ENCODE results near the gene SNCA. TPM values are rescaled to one million over a fixed set of nuclear protein-coding genes. Genes with fewer than 3 reads are reported as not detected.

Gene SNCA
- polyA plus RNA-seq, 1 donor, result 26.0 TPM

DNA sequence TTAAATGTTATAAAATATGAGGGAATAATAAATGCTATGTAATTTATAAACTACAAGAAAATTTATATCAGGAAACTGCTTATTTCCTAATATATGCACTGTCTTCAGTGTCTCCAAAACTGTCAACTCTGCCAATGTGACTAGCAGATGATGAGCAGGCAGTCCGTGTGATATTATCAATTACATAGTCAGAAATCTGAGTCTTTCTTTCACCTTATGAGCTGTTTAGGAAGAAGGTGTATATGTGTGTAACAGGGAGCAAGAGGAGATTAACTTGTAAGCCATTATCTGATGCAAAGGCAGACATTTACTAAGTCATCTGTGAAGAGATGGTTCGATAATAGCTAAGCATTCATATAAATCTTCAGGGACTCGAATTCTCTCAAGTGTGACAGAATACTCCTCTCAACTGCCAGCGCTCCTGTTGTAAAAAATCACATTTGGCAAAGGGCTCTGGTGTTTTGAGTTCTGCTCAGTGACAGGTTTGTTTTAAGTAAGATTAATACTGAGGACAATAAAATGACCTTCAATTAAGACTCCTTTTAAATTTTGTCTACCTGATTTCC, 79.7 kb downstream of the SNCA start:
- Histone ChIP-seq H3K4me1 (ENCODE audit: control insufficient read depth, insufficient read depth, low read length) (peaks cover 6% of the 10 kb centered on the region), H3K27ac (ENCODE audit: low read length) (no peak overlapping the region), H3K36me3 (ENCODE audit: control insufficient read depth, insufficient read depth, low read length) (no peaks in the 10 kb centered on the region), H3K27me3 (ENCODE audit: control insufficient read depth, insufficient read depth, low read length) (no peaks in the 10 kb centered on the region), H3K9me3 (ENCODE audit: control insufficient read depth, low read depth, low read length) (no peaks in the 10 kb centered on the region), H3K4me3 (ENCODE audit: low read length) (no peak overlapping the region)
- WGBS (ENCODE audit: insufficient coverage, low lambda C conversion rate), result no CpG with 5 or more reads among the region's 4 CpGs
- no peak for DNase-seq

DNA sequence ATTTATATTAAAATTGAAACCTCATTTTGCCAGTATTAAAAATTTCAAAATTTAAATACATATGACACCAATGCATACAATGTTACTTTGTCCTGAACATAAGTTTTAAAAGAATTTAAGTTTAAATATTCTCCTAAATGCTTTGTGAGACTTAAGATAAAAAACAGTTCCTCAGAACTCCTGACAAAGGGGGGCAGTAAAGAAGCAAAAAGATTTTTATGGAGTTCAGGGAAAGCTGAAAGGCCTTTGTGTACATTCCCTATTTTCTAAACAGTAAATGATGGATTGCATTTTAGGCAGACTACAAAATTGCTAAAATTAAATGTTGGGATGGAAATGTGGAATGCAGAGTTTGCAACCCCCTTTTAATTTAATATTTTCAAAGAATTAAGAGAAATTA, 81.7 kb downstream of the SNCA start:
- no peak for DNase-seq
- Histone ChIP-seq H3K36me3 (ENCODE audit: control insufficient read depth, insufficient read depth, low read length) (no peaks in the 10 kb centered on the region), H3K4me1 (ENCODE audit: control insufficient read depth, insufficient read depth, low read length) (peaks cover 6% of the 10 kb centered on the region), H3K27ac (ENCODE audit: low read length) (no peak overlapping the region), H3K9me3 (ENCODE audit: control insufficient read depth, low read depth, low read length) (no peaks in the 10 kb centered on the region), H3K27me3 (ENCODE audit: control insufficient read depth, insufficient read depth, low read length) (no peaks in the 10 kb centered on the region), H3K4me3 (ENCODE audit: low read length) (no peak overlapping the region)

DNA sequence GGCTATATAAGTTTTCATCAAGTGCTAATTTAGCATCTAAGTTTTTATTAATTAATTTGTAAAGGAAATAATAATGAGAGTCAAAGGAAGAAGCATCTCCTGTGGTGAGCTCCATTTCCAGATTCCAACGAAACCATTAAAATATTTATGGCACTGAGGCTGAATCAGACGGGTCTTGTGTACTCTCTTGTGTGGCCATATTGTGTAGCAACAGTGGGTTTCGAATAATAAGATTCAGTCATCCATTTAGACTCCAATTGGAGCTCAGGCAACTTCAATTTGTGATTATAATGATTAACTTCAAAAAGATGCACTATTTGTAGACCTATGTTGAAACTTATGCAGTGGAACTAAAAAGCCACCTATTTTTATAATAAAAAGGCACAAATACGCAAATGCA, 82.4 kb downstream of the SNCA start:
- no peak for DNase-seq
- no peak overlapping the region for H3K4me3 ChIP-seq (ENCODE audit: low read length)
- peaks cover 6% of the 10 kb centered on the region for H3K4me1 ChIP-seq (ENCODE audit: control insufficient read depth, insufficient read depth, low read length)
- H3K27ac ChIP-seq (ENCODE audit: low read length), result no peak overlapping the region
- no peaks in the 10 kb centered on the region for H3K9me3 ChIP-seq (ENCODE audit: control insufficient read depth, low read depth, low read length)
- H3K27me3 ChIP-seq (ENCODE audit: control insufficient read depth, insufficient read depth, low read length), result no peaks in the 10 kb centered on the region
- H3K36me3 ChIP-seq (ENCODE audit: control insufficient read depth, insufficient read depth, low read length), result no peaks in the 10 kb centered on the region
- WGBS (ENCODE audit: insufficient coverage, low lambda C conversion rate), result 84% methylated on average over 2 of the region's 4 CpGs

DNA sequence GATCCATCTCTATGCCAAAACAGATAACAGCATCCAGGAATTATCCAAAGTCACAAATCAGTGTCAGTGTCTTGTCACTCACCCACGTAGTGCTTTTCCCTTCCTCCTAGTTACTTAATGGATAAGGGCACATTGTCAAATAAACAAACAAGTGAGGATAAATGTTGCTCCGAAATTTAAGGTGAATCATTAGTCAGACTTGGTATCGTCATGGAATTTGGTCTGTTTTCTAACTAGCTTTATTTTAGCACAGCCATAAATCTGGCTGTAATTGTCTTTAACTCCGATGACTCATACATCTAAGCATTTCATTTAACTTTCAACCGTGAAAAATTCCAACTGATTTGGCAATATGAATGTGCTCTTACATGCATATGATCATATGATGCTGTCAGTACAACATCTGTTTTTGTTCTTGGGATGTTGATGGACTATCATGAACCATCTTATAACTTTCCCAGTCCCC, 83.3 kb downstream of the SNCA start:
- DNase-seq, result peak; percentile 48 to 60
- Histone ChIP-seq H3K4me3 (ENCODE audit: low read length) (no peak overlapping the region), H3K36me3 (ENCODE audit: control insufficient read depth, insufficient read depth, low read length) (no peaks in the 10 kb centered on the region)

DNA sequence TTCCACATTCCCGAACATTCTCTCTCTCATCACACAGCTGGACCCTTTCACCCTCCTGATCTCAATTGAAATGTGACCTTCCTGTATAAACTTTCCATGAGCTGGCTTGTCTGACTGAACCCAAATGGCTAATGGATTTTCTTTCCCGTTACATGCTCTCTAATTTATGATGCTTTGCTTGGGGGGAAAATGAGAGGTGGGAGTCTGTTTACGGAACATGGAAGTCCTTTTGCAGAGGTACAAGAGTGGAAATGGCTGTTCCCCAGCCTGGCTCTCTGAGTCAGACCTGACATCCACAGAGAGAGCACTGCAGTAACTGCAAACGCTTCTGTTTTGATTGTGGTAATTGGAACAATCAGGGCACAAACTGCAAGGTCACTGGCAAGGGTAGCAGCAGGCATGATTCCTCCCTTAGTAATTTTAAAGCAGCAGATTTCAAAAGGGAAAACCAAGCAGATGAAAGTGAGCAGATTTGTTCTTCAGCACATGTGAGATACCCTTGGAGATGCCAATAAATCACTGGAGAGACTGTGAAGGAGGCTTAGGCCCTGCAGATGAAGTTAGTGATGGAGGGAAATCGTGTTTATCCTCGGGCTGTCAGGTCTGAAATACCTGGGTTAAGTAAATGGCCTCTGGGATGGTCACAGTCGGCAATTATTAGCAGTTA, 83.9 kb downstream of the SNCA start:
- Histone ChIP-seq H3K27ac (ENCODE audit: low read length) (no peak overlapping the region), H3K4me1 (ENCODE audit: control insufficient read depth, insufficient read depth, low read length) (peaks cover 6% of the 10 kb centered on the region), H3K4me3 (ENCODE audit: low read length) (no peak overlapping the region), H3K9me3 (ENCODE audit: control insufficient read depth, low read depth, low read length) (no peaks in the 10 kb centered on the region), H3K27me3 (ENCODE audit: control insufficient read depth, insufficient read depth, low read length) (no peaks in the 10 kb centered on the region), H3K36me3 (ENCODE audit: control insufficient read depth, insufficient read depth, low read length) (no peaks in the 10 kb centered on the region)
- WGBS (ENCODE audit: insufficient coverage, low lambda C conversion rate), result 43% methylated on average over 1 of the region's 7 CpGs
- DNase-seq, result peak in 1 of 2 donors; percentile 4

More for the DNA sequence above, 83.3 kb downstream of the SNCA start:
- Histone ChIP-seq H3K4me1 (ENCODE audit: control insufficient read depth, insufficient read depth, low read length) (peaks cover 6% of the 10 kb centered on the region), H3K27me3 (ENCODE audit: control insufficient read depth, insufficient read depth, low read length) (no peaks in the 10 kb centered on the region), H3K27ac (ENCODE audit: low read length) (no peak overlapping the region), H3K9me3 (ENCODE audit: control insufficient read depth, low read depth, low read length) (no peaks in the 10 kb centered on the region)
- 0% methylated on average over 2 of the region's 5 CpGs for WGBS (ENCODE audit: insufficient coverage, low lambda C conversion rate)

DNA sequence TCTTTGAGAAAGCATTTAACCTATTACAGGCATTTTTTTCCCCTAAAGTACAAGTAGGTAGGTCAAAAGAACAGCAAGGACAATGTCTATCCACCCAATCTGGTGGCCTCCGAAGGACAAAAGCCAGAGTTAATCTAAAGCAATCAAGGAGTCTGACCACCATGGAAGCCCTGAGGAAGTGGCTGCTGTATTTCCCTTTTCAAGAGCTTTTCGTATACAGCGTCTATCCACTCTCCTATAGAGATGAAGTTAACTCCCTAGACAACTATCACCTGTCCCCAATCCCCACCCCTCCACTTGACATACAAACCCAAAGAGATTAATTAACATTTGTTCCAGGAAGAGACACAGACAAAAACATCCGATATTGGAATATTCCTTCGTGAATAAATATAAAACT, 85.5 kb downstream of the SNCA start:
- Histone ChIP-seq H3K27me3 (ENCODE audit: control insufficient read depth, insufficient read depth, low read length) (no peaks in the 10 kb centered on the region), H3K4me1 (ENCODE audit: control insufficient read depth, insufficient read depth, low read length) (peaks cover 6% of the 10 kb centered on the region), H3K36me3 (ENCODE audit: control insufficient read depth, insufficient read depth, low read length) (no peaks in the 10 kb centered on the region), H3K27ac (ENCODE audit: low read length) (no peak overlapping the region), H3K4me3 (ENCODE audit: low read length) (no peak overlapping the region), H3K9me3 (ENCODE audit: control insufficient read depth, low read depth, low read length) (no peaks in the 10 kb centered on the region)
- no peak for DNase-seq
- WGBS (ENCODE audit: insufficient coverage, low lambda C conversion rate), result 83% methylated on average over 5 of the region's 5 CpGs

DNA sequence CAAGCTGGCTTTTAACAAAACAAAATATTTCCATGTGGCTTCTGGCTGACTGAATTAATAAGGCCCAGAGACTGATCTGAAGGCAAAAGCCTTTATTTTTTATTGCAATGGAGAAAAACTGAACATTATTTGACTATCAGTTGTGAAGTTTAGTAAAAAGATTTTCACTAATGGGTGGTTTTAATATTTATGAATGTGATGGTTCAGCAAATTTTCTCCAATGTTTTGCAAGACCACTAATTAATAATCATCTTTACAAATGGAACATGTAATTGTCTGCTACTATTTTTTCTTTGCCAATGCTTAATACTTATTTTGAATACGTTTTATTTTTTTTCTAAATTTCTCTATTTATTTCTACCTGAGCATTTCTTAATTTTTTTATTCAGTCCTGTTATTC, 90.6 kb downstream of the SNCA start:
- WGBS (ENCODE audit: insufficient coverage, low lambda C conversion rate), result 88% methylated on average over 1 of the region's 1 CpG
- no peak overlapping the region for H3K27ac ChIP-seq (ENCODE audit: low read length)
- no peaks in the 10 kb centered on the region for H3K9me3 ChIP-seq (ENCODE audit: control insufficient read depth, low read depth, low read length)

DNA sequence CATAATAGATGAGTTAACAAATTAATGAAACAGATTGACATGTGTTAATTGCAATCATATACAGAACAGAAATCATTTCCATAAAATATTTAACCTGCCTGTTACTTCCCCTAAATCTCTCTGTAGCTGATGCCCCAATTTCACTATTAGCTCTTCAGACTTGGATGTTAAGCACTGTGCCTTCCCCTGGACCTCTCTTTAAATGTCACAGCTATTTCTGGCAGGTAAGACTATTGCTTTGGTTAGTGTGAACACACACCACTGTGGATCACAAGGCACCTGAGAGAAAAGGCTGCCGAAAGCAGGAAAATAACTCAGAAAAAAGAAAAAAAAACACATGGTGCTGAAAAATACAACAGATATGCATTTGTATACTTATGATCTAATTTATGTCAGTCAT, 91.3 kb downstream of the SNCA start:
- Histone ChIP-seq H3K9me3 (ENCODE audit: control insufficient read depth, low read depth, low read length) (no peaks in the 10 kb centered on the region), H3K4me1 (ENCODE audit: control insufficient read depth, insufficient read depth, low read length) (no peaks in the 10 kb centered on the region), H3K27me3 (ENCODE audit: control insufficient read depth, insufficient read depth, low read length) (no peaks in the 10 kb centered on the region), H3K4me3 (ENCODE audit: low read length) (no peak overlapping the region), H3K36me3 (ENCODE audit: control insufficient read depth, insufficient read depth, low read length) (no peaks in the 10 kb centered on the region), H3K27ac (ENCODE audit: low read length) (no peak overlapping the region)
- whole genome bisulfite sequencing (ENCODE audit: insufficient coverage, low lambda C conversion rate), result 100% methylated on average over 1 of the region's 1 CpG
- no peak for DNase-seq

More for the DNA sequence above, 90.6 kb downstream of the SNCA start:
- Histone ChIP-seq H3K27me3 (ENCODE audit: control insufficient read depth, insufficient read depth, low read length) (no peaks in the 10 kb centered on the region), H3K4me3 (ENCODE audit: low read length) (no peak overlapping the region), H3K4me1 (ENCODE audit: control insufficient read depth, insufficient read depth, low read length) (no peaks in the 10 kb centered on the region), H3K36me3 (ENCODE audit: control insufficient read depth, insufficient read depth, low read length) (no peaks in the 10 kb centered on the region)
- no peak for DNase-seq

DNA sequence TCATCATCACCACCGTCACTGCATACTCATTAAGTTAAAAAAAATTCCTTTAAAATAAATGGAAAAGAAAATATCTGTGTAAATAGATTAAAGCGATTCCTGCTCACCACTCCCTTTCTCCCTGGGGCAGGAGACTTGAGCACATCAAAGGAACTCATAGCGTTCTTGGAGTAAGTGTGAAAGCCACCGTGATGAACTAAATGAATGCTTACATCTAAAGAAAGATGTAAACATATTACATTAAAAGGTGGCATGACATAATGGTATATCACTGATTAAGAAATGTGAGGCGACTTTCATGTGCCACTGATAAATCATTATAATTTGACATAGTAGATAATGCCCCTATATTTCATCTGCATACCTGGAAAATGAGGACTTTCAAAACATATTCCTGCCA, 92.0 kb downstream of the SNCA start:
- WGBS (ENCODE audit: insufficient coverage, low lambda C conversion rate), result 80% methylated on average over 2 of the region's 5 CpGs

DNA sequence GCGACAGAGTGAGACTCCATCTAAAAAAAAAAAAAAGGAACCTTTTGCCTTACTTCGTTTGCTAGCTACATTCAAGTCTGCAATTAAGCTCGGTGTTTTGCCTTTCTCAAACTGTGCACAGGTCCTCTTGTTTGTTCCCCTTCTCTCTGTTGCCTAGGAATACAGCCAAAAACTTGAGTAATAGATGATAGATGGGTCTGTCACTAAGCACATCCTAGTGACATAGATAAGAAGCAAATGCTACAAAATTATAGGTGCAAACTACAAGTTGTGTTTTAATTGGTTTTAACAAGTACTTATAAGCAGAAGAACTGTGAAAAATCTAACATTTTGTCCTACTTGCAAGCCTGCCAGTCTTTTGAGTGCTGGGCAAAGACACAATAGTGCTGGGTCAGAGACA, 95.2 kb downstream of the SNCA start:
- no peaks in the 10 kb centered on the region for H3K36me3 ChIP-seq (ENCODE audit: control insufficient read depth, insufficient read depth, low read length)
- WGBS (ENCODE audit: insufficient coverage, low lambda C conversion rate), result no CpG with 5 or more reads among the region's 3 CpGs

More for the DNA sequence above, 92.0 kb downstream of the SNCA start:
- H3K36me3 ChIP-seq (ENCODE audit: control insufficient read depth, insufficient read depth, low read length), result no peaks in the 10 kb centered on the region
- H3K4me3 ChIP-seq (ENCODE audit: low read length), result no peak overlapping the region
- no peaks in the 10 kb centered on the region for H3K4me1 ChIP-seq (ENCODE audit: control insufficient read depth, insufficient read depth, low read length)
- H3K9me3 ChIP-seq (ENCODE audit: control insufficient read depth, low read depth, low read length), result no peaks in the 10 kb centered on the region
- H3K27ac ChIP-seq (ENCODE audit: low read length), result no peak overlapping the region
- no peak for DNase-seq
- H3K27me3 ChIP-seq (ENCODE audit: control insufficient read depth, insufficient read depth, low read length), result no peaks in the 10 kb centered on the region

More for the DNA sequence above, 95.2 kb downstream of the SNCA start:
- Histone ChIP-seq H3K27me3 (ENCODE audit: control insufficient read depth, insufficient read depth, low read length) (no peaks in the 10 kb centered on the region), H3K4me1 (ENCODE audit: control insufficient read depth, insufficient read depth, low read length) (no peaks in the 10 kb centered on the region), H3K9me3 (ENCODE audit: control insufficient read depth, low read depth, low read length) (no peaks in the 10 kb centered on the region), H3K4me3 (ENCODE audit: low read length) (no peak overlapping the region), H3K27ac (ENCODE audit: low read length) (no peak overlapping the region)
- DNase-seq, result no peak
